Measurements from ENCODE around the gene MRPL47. TPM values are rescaled to one million over a fixed set of nuclear protein-coding genes. Genes with fewer than 3 reads are reported as not detected.
"Not testable (repeated sequence)": the region's sequence is repeated elsewhere in the genome, so short reads cannot be mapped to it uniquely, and the experiment has no call there.

Gene MRPL47
- total RNA-seq, result 41.3 and 47.0 TPM in 2 replicates

DNA sequence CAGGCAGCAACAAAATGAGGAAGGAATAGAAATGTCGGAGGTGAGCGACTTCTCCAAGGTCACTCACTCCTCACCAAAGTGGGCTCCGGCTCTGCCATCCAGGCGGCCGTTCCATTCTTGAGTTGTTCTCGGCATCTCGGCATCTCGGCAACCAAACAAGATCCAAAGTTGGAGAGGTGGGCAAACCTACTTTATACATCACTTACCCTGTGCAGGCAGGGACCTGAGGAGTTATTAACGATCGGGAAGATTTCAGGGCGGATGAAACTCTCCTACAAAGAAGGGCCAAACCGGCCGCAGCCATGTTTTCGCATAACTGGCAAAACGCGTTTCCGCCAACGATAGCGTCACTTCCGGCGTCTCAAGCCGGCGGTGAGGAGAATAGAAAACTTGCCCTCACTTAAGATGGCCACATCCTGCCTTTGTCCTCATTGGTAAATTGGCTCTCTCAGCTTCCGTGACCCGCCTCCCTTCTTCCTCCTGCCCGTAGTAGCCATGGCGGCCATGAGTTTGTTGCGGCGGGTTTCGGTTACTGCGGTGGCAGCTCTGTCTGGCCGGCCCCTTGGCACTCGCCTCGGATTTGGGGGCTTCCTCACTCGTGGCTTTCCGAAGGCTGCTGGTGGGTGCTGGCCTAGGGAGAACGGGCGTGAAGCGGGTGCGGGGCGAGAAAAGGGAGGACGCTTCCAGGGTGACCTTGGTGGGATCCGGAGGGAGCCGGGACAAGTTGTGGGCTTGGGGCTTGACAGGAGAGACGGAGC lies at the start of gene MRPL47, which contains the start of gene NDUFB5:
MRPL47 (minus strand) TSS at position 318 of the 758 bp plus-strand sequence; CDS start at position 304, 14 bp downstream.
NDUFB5 (plus strand) TSS at position 474 of the 758 bp plus-strand sequence; CDS start at position 496, 22 bp downstream.
- intact Hi-C loops (cut with micrococcal nuclease), result loop anchor here (1.0 to 2.0 kb wide), 10 partner anchors 42 to 1308 kb away; partner anchors contain the start of genes ACTL6A, FXR1, GNB4 and MFN1

DNA sequence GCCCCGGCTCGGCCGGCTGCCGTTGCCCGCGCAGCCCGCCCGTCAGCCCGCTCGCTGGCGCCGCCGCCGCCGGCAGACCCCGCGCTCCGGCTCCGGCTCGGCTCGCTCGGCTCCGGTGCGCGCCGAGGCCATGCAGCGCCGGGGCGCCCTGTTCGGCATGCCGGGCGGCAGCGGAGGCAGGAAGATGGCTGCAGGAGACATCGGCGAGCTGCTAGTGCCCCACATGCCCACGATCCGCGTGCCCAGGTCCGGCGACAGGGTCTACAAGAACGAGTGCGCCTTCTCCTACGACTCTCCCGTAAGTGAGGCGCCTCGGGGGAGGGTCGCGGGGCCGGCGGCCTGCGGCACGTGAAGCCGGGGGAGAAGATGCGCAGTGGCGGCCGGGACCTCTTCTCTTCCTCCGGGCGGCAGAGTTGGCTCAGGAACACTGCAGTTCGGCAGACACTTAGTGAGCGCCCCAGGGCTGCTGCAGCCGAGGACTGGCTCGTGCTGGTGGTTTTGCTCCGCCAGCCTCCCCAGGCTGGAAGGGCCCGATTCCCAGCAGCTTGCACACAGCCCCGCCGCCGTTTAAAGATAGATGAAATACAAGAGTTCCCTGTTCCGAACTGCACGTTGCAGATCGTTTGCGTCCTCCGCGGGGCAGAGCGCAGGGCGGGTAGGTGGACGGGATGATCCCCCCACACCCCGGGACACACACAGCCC lies 48.8 kb upstream of the MRPL47 start:
- intact Hi-C loops (cut with micrococcal nuclease), result loop anchor here (1.0 to 5.0 kb wide), 12 partner anchors 49 to 1334 kb away; partner anchors contain the start of genes ACTL6A, DNAJC19, FXR1 and GNB4

GRCh38 chr3:179652447-179653095 lies 48.1 kb upstream of the MRPL47 start, which contains the start of gene USP13:
TSS of gene USP13 (plus strand) at chr3:179653040. CDS start at chr3:179653226, 186 bp downstream.
- intact Hi-C loops (cut with micrococcal nuclease), result loop anchor here (1.0 to 5.0 kb wide), 16 partner anchors 43 to 1335 kb away; partner anchors contain the start of genes ACTL6A, DNAJC19, FXR1 and GNB4

DNA sequence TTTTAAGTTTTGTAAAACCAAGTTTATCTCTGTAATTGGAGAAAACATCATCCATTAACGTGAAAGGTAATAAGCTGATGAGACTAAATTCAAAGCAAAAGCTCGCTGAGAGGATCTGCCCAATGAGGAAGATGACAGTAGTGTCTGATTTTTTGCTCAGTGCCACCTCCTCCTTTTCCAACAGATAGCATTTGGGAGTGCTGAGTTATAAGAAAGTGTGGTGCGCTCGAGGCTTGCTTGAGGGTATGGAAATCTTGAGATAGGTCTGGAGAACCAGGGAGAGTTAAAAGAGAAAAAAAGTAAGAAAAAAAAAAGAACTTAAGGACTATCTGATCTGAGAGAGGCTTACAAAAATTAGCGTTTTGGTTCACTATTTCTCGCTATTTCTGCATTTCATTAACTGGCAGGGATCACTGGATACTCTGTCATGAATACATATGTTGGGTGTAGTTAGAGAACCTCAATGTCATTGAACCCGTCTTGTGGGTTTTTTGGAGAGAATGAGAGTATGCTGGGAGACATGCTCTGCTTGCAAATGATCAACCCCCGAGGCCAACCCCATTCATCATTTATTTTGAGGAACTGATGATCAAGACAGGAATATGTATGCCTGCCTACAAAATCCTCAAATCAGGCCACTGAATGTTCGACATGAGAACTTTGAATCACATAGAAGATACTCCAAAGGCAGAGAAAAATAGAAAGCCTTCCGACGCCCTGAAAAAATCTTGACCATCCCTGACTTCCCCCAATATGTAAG lies 47.4 kb upstream of the MRPL47 start:
- intact Hi-C loops (cut with micrococcal nuclease), result loop anchor here (1.0 to 5.0 kb wide), 13 partner anchors 43 to 1335 kb away; partner anchors contain the start of genes DNAJC19, FXR1, GNB4 and MFN1

- intact Hi-C loops (cut with micrococcal nuclease), result no loop called here
These were observed 41.7 kb upstream of the MRPL47 start for GRCh38 chr3:179646177-179646576.

GRCh38 chr3:179643837-179644236 lies 39.4 kb upstream of the MRPL47 start:
- intact Hi-C loops (cut with micrococcal nuclease), result not testable (repeated sequence)

GRCh38 chr3:179642871-179643270 lies 38.4 kb upstream of the MRPL47 start:
- intact Hi-C loops (cut with micrococcal nuclease), result no loop called here

DNA sequence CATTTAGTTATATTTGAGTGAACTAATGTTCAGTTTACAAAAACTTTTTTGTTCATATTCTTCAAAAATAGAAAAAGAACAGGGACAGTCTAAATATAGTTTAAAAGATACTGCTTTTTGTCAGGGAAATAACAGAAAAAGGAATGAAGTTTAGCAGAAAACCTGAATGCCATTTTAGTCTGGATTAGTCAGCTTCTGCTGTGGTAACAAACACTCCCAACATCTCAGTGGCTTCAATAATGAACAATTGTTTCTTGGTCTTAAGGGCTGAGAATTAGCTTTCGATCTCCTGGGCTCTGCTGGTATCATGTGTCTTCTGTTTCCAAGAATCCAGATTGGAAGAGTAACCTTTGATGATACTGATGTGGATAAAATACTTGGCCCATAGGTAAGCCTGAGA lies 36.0 kb upstream of the MRPL47 start:
- intact Hi-C loops (cut with micrococcal nuclease), result no loop called here

DNA sequence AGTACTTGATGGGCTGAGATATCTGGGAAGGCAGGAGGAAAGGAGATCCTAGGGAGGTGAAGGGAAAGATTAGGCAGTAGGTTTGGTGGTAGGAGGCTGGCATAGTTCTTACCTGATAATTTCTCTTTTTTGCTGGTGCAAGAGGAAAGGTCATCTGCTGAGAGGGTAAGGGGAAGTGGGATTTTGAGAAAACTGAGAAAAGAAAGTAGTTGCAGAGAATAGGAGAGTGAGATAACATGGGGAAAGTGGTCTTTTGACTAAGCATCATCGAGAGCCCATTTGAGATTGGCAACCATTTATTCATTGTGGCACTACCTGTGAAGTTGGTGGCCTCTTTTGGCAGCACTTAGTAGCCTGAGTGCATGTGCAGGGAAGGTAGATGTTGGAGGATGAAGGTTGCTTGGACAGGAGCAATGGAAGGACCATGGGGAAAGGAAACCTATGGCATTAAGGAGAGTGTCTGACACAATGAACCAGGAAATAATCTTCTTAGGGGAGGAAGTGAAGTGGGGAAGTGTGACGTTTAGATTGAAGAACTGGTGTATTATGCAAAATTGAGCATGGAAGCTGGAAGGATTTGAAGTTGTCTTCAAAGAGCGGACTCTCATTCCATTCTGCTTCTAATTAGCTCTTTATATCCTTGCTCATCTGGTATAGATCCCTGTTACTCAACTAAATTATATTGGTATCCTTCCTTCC lies 26.5 kb upstream of the MRPL47 start:
- intact Hi-C loops (cut with micrococcal nuclease), result no loop called here

- intact Hi-C loops (cut with micrococcal nuclease), result no loop called here
These were observed 20.0 kb upstream of the MRPL47 start for GRCh38 chr3:179624451-179624850.

DNA sequence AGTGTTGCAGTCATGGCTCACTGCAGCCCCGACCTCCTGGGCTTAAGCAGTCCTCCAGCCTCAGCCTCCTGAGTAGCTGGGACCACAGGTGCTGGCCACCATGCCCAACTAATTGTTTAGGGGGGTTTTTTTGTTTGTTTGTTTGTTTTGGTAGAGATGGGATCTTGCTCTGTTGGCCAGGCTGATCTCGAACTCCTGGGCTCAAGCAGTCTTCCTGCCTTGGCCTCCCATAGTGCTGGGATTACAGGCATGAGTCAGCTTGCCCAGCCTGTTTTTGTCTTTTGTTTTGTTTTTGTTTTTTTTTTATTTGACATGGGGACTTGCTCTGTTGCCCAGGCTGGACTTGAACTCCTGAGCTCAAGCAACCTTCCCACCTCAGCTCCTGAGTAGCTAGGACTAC lies 17.6 kb upstream of the MRPL47 start:
- intact Hi-C loops (cut with micrococcal nuclease), result no loop called here

DNA sequence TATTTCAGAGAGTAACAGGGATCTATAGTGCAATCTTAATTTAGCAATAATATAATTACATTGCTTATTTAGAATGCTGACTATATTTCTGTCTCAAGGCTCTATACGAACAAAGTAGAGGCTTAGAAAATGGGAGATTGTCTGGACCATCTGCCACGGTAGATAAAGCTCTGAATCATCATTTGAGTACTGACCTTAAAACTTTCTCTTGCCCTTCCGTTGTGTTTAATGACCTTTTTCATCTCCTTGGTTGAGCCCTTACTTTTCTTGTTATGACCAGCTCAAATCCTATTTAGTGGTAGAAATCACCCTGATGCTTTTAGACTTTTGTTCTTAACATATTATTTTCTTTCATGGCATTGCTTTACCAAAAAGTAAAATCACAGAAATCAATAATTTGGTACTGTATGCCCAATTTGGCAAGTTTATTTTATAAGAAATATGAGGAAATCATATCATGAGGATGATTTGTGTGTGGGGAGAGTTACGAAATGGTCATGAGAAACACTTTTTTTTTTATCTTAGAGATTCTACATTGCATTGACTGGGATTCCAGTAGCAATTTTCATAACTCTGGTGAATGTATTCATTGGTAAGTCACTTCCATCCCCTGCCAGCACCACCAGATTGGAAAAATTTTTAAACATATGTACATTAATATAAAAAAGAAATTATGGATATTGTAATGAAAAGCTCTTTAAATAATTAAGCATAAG lies 11.2 kb upstream of the MRPL47 start:
- intact Hi-C loops (cut with micrococcal nuclease), result no loop called here

GRCh38 chr3:179613807-179614206 lies 9.4 kb upstream of the MRPL47 start:
- intact Hi-C loops (cut with micrococcal nuclease), result no loop called here

- intact Hi-C loops (cut with micrococcal nuclease), result no loop called here
These were observed 5.6 kb upstream of the MRPL47 start for GRCh38 chr3:179610066-179610465.

- intact Hi-C loops (cut with micrococcal nuclease), result loop anchor here (1.0 to 2.0 kb wide), 6 partner anchors 43 to 1380 kb away; partner anchors contain the start of genes ACTL6A, DNAJC19 and TTC14
These were observed 4.7 kb upstream of the MRPL47 start for GRCh38 chr3:179608931-179609720.

DNA sequence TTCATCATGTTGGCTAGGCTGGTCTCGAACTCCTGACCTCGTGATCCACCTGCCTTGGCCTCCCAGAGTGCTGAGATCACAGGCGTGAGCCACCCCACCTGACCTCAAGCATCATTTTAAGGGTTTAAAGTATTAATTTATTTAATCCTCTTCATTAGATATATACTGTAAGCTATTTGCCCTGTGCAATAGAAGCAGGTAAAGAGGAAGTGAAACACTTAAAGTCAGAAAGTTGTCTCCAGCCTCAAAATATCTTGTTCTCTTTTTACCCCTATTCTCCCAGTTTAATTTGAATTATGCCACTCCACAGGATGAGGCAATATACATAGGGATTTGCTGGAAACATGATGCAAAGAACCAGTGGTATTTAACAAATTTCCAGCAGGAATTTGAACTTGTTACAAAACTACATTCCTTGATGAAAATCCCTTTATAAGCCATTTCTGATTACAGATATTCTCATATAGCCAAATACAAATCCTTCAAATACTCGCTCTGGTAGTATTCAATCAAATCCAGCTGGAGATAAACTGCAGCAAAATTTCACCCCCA lies 2.2 kb upstream of the MRPL47 start:
- intact Hi-C loops (cut with micrococcal nuclease), result no loop called here

DNA sequence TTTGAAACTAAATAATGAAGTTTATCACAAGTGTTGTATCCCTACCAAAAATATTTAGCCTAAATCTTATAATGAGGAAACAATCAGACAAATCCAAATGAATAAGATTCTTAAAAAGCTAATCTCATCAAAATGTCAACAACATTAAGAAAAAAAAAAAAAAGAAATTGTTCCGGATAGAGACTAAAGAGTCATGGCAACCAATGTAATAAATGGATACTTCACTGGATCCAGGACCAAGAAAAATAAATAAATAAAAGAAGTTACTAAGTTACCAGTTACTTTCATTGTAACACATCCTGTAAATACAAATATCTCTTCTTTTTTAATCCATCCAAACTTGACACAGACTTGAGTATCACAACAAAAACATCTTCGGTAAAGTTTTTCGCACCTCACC lies 607 bp downstream of the MRPL47 start:
- intact Hi-C loops (cut with micrococcal nuclease), result loop anchor here (1.0 to 2.0 kb wide), 10 partner anchors 42 to 1308 kb away; partner anchors contain the start of genes ACTL6A, FXR1, GNB4 and MFN1

DNA sequence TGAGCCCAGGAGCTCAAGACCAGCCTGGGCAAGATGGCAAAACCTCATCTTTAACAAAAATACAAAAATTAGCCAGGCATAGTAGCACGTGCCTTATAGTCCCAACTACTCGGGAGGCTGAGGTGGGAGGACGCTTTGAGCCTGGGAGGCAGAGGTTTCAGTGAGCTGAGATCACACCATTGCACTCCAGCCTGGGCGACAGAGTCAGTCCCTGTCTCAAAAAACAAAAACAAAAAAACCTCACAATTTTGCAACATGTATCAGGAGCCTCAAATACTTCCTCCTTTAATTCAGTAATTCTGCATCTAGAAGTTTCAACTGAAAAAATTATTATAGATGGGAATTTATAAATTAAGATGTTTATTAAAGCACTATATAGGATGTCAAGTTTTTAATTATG lies 1.1 kb downstream of the MRPL47 start:
- intact Hi-C loops (cut with micrococcal nuclease), result no loop called here

All from T-helper 1 cell treated with Interleukin-12 subunit alpha and Interleukin-12 subunit beta and Interleukin-4 antibody, amounts not matched to agents 30 ng/mL and 1 ng/mL, for 36 hours (primary cell).